ENCODE data around the gene IRGC. TPM values are rescaled to one million over a fixed set of nuclear protein-coding genes. Genes with fewer than 3 reads are reported as not detected.

The IRGC gene
- total and polyA plus RNA-seq, 2 of the 4 experiments (the other 2 are of a cell fraction) = not detected

DNA sequence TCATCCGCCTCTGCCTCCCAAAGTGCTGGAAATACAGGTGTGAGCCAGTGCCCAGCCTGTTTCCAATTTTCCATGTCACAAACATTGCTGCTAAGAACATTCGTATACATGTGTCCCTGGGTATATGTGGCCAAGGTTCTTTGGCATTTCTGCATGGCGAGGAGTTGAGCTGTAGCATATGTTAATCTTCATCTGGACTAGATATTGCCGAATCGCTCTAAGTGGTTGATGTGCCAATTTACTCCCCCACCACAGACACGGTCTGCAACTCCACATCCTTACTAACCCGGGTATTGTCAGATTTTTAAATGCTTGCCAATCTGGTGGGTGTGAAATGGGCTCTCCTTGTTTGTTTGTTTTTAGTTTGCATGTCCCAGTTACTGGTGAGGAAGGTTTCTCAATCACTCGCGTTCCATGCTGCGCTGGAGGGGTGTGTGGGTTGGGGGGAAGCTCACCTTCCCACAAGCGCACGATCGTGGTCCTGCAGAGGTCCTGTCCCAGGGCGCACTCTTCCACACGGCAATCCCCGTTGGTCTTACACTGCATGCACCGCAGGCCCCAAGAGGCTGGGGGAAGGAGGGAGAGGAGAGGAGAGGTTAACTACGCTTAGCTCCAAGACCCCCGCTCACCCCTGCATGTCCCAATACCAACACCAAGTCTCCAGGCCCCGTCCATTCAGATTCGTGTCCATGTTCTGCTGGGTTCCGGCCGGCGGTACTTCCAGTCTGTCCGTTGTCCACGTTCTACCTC lies 48.6 kb upstream of the IRGC start (continued):
- TF ChIP-seq, protein P1, sequence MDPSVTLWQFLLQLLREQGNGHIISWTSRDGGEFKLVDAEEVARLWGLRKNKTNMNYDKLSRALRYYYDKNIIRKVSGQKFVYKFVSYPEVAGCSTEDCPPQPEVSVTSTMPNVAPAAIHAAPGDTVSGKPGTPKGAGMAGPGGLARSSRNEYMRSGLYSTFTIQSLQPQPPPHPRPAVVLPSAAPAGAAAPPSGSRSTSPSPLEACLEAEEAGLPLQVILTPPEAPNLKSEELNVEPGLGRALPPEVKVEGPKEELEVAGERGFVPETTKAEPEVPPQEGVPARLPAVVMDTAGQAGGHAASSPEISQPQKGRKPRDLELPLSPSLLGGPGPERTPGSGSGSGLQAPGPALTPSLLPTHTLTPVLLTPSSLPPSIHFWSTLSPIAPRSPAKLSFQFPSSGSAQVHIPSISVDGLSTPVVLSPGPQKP (IDR thresholded peaks at IDR 0.05; ENCODE audit: borderline replicate concordance, low read depth, low read length) = no peak
- no peak for TF ChIP-seq RFX5 (IDR thresholded peaks at IDR 0.05; ENCODE audit: low read depth, low read length)

Measured in IMR-90 (cell line).